Ascending aorta (tissue), 2 donors: ENCODE data around the gene TSC2. TPM values are rescaled to one million over a fixed set of nuclear protein-coding genes. Genes with fewer than 3 reads are reported as not detected.
"Not testable (repeated sequence)": the region's sequence is repeated elsewhere in the genome, so short reads cannot be mapped to it uniquely, and the experiment has no call there.

Experiments used
- DNase-seq, 2 donors: peaks; one replicate each; pipeline ENCODE4 v3.0.0-alpha.2; 2019; ENCODE audit warnings: low spot score in 2 of 2
- H3K27ac ChIP-seq, 2 donors: fragments of 200-600 bp; sonication (generic); one replicate each; pipeline ENCODE4 v1.5.1; 2016 to 2017; ENCODE audit warnings: mild to moderate bottlenecking in 1 of 2
- H3K27me3 ChIP-seq: fragments of 200-600 bp; sonication (generic); one replicate; pipeline ENCODE4 v1.5.1; 2017
- H3K36me3 ChIP-seq, 2 donors: fragments of 200-600 bp; sonication (generic); one replicate each; pipeline ENCODE4 v1.5.1; 2016
- H3K4me1 ChIP-seq, 2 donors: fragments of 200-600 bp; sonication (generic); one replicate each; pipeline ENCODE4 v1.5.1; 2016 to 2017; ENCODE audit warnings: mild to moderate bottlenecking in 1 of 2
- H3K4me3 ChIP-seq, 2 donors: fragments of 200-600 bp; sonication (generic); one replicate each; pipeline ENCODE4 v1.5.1; 2016 to 2017; ENCODE audit warnings: mild to moderate bottlenecking in 1 of 2
- H3K9me3 ChIP-seq, 2 donors: fragments of 200-600 bp; sonication (generic); one replicate each; pipeline ENCODE4 v1.5.1; 2016
- intact Hi-C: fragments of 100-400 bp; cut with DNase I; formaldehyde crosslinking; loops from one replicate; pipeline ENCODE4 v1.15.1; 2023
- total RNA-seq: library from RNA; depleted of rRNA; stranded (reverse); fragments of >200 nt; gene quantifications from one replicate; pipeline ENCODE4 v1.1.0, GENCODE V29; 2016
- TF ChIP-seq, protein P1 (sequence below), 3 experiments: fragments of 200-600 bp in 2 of 3; fragments of 450-650 bp in 1 of 3; sonication (generic) in 2 of 3; IDR thresholded peaks; one replicate each; pipeline ENCODE4 v1.5.1; 2016 to 2019; ENCODE audit warnings: antibody characterized with exemption in 3 of 3, mild to moderate bottlenecking in 1 of 3, moderate library complexity in 1 of 3

TSC2 gene
- total RNA-seq, 1 donor from 2014 or later, result 258 TPM

DNA sequence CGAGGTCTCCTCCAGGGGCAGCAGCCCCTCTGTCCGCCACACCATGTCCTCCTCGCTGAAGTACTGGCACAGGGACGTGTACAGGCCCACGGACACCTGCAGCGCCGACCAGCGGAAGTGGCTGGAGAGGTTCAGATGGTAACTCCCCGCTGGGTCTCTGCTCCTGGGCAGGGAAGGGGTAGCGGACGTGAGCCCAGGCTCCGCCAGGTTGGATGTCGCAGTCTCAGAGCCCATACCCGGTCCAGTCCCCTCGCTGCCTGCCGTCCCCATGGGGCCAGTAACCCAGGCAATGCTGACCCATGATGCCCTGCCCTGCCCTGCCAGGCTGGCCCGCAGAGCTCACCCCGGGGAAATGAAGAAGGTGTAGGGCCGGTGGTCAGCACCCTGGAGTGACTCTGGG is 54.7 kb downstream of the TSC2 start:
- TF ChIP-seq, protein P1, sequence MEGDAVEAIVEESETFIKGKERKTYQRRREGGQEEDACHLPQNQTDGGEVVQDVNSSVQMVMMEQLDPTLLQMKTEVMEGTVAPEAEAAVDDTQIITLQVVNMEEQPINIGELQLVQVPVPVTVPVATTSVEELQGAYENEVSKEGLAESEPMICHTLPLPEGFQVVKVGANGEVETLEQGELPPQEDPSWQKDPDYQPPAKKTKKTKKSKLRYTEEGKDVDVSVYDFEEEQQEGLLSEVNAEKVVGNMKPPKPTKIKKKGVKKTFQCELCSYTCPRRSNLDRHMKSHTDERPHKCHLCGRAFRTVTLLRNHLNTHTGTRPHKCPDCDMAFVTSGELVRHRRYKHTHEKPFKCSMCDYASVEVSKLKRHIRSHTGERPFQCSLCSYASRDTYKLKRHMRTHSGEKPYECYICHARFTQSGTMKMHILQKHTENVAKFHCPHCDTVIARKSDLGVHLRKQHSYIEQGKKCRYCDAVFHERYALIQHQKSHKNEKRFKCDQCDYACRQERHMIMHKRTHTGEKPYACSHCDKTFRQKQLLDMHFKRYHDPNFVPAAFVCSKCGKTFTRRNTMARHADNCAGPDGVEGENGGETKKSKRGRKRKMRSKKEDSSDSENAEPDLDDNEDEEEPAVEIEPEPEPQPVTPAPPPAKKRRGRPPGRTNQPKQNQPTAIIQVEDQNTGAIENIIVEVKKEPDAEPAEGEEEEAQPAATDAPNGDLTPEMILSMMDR (IDR thresholded peaks at IDR 0.05), result no peak
- Histone ChIP-seq H3K4me1 (no peaks in the 10 kb centered on the region), H3K36me3 (peaks cover 76 to 77% of the 10 kb centered on the region in 2 donors), H3K27ac (no peak overlapping the region), H3K9me3 (no peaks in the 10 kb centered on the region), H3K27me3 (no peaks in the 10 kb centered on the region), H3K4me3 (no peak overlapping the region)
- intact Hi-C loops, result no loop called here
- DNase-seq, result no peak

DNA sequence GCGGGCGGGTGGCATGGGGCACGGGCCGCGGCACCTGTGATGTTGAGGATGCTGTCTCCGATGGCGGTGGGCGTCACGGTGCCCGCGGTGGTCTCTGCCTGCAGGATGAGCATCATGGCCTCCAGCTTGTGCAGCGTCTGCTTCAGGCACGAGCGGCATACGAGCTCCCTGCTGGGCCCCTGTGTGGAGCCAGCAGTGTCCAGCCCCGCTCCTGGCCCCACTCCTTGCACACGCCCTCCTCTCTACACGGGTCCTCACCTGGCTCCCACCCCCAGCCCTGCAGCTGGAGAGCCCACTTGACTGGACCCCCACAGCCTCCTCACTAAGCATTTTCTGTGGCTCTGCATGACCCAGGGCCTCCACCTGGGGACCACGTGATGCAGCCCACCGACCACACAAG is 56.7 kb downstream of the TSC2 start:
- H3K27me3 ChIP-seq, H3K9me3 ChIP-seq, H3K4me1 ChIP-seq, H3K4me3 ChIP-seq, H3K27ac ChIP-seq, intact Hi-C loops, DNase-seq: not testable (repeated sequence)
- peaks cover 81 to 87% of the 10 kb centered on the region in 2 donors for H3K36me3 ChIP-seq

DNA sequence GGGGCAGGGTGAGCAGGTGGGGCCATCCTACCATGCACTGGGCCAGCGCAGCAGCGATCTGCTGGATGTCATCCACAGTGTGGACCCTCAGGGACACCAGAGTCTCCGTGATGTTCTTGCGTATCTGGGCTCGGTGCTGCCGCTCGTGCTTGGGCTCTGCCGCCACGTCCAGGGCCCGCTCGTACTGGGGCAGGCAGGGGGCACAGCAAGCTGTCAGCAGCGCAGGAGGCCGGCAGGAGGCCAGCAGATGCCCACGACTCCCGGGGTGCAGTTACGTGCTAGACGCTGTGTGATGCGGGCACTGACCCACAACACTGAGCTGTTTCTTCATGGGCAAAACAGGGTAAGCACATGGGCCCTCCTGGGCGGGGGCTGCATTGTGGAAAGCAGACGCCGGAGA is 57.5 kb downstream of the TSC2 start:
- H3K36me3 ChIP-seq, result peaks cover 81 to 87% of the 10 kb centered on the region in 2 donors
- intact Hi-C loops, DNase-seq, H3K4me3 ChIP-seq, H3K4me1 ChIP-seq, H3K27ac ChIP-seq, H3K9me3 ChIP-seq, H3K27me3 ChIP-seq: not testable (repeated sequence)

DNA sequence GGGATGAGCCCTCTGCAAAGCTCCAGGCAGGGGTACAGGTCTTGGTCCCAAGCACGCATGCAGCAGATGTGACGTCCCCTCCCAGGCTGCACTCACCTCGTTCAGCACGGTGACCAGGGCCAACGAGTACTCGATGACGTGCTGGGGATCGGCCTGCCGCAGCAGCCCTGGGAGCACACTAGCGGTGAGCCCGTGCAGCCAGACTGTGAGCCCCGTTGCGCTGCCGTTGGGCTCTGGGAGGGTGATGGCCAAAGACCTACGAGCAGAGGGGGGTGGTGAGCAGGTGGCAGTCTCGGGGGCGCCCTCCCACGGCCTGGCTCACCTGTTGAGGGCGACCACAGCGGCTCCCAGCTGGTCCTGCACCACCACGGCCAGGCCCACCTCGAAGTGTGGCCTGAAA is 58.0 kb downstream of the TSC2 start:
- H3K9me3 ChIP-seq, H3K4me3 ChIP-seq, H3K27me3 ChIP-seq, intact Hi-C loops, H3K4me1 ChIP-seq, DNase-seq, H3K27ac ChIP-seq: not testable (repeated sequence)
- peaks cover 81 to 87% of the 10 kb centered on the region in 2 donors for H3K36me3 ChIP-seq

DNA sequence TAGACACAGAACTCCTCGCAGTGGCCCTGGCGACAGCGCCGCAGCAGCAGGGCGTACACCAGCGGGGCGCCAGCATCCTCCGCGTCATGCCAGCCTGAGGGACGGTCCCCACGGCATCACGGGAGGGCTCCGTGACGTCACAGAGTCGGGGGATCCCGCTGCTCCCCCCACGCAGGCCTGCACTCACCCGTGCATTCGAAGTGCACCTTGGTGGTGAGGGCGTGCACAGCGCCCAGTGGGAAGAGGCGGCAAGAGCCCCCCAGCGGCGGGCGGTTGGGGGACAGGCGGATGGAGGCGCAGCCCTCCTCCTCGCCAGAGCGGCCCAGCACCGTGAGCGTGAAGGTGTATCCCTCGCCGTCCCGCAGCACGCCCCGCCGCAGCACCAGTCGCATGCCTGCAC is 58.4 kb downstream of the TSC2 start:
- H3K9me3 ChIP-seq, H3K27ac ChIP-seq, intact Hi-C loops, DNase-seq, H3K4me1 ChIP-seq, H3K4me3 ChIP-seq, H3K27me3 ChIP-seq: not testable (repeated sequence)
- H3K36me3 ChIP-seq, result peaks cover 81 to 87% of the 10 kb centered on the region in 2 donors

DNA sequence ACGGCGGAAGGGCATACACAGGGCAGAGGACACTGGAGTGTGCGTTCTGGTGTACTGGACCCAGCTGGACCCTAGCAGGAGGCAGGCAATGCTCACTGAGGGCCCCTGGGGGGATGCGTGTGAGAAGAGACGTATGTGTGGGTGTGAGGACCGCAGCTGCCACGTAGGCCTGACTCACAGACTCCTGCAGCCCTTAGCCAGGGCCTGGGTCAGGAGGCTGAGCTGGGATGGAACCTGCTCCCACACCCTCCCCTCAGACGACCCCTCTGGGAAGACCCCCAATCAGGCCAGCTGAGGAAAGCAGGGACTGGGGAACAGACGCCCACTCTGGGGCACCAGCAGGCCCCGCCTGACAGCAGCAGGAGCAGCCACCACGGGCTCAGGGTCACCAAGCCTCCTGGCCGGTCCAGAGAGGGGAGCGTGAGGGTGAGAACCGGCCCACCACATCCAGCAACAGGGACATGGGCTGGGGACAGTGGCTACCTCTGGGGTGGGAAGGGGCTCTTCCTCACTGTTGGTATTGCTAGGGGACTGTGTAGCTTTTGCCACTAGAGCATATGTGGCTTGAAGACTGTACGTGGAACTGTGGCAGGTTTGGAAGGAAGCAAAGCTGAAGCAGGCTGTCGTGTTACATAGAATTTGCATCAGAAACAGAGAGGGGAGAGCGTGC is 59.5 kb downstream of the TSC2 start:
- peaks cover 86 to 88% of the 10 kb centered on the region in 2 donors for H3K36me3 ChIP-seq
- H3K27me3 ChIP-seq, H3K4me1 ChIP-seq, DNase-seq, H3K27ac ChIP-seq, intact Hi-C loops, H3K4me3 ChIP-seq, H3K9me3 ChIP-seq: not testable (repeated sequence)

DNA sequence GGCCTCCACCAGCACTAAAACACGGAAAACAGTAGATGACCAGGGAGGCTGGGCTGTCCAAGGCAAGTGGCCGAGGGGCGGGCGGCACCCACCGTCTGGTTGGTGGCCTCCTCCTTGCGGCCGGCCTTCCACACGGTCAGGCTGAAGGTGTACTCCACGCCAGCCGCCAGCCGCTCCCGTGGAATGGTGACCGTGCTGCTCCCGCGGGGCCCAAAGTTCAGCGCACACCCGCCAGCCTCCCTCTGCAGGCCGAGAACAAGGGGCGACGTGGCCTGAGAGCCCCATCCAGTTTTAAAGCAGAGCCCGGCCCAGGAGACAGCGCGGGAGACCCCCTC is 60.0 kb downstream of the TSC2 start:
- peaks cover 86 to 88% of the 10 kb centered on the region in 2 donors for H3K36me3 ChIP-seq
- H3K9me3 ChIP-seq, H3K4me1 ChIP-seq, H3K4me3 ChIP-seq, H3K27me3 ChIP-seq, DNase-seq, intact Hi-C loops, H3K27ac ChIP-seq: not testable (repeated sequence)

DNA sequence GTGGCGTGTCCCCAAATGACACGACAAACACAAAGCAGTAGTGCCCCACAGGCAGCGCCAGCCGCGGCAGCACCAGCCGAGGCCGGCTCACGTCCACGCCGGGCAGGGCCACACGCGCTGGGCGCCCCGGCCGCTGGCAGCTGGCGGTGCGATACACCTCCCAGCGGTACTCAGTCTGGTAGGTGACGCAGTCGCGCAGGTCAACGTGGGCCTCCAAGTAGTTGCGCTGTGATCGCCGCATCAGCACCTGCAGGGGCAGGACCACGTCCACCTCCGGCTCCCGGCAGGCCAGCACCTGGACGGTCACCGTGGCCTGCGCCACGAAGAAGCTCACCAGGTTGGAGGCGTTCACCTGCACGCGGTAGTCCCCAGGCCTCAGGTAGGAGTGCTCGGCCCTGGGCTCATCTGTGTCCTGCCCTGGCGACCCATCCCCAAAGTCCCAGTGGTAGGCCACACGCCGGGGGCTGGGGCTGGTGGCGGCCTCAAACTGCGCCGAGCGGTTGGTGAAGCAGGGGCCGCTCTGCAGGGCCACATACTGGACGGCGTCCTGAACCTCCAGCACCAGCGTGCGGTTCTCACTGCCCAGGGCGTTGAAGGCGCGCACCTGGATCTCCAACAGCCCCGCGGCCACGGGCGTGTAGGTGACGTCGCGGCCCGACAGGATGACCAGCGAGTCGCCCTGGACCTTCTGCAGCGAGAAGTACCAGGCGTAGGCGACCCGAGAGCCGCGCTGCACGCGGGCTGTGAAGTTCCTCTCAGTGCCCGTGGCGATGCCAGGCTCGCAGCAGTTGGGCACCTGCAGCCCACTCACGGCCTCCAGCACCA is 60.9 kb downstream of the TSC2 start:
- H3K9me3 ChIP-seq, H3K27me3 ChIP-seq, H3K27ac ChIP-seq, H3K4me3 ChIP-seq, H3K4me1 ChIP-seq, intact Hi-C loops, DNase-seq: not testable (repeated sequence)
- H3K36me3 ChIP-seq, result peaks cover 83 to 85% of the 10 kb centered on the region in 2 donors

DNA sequence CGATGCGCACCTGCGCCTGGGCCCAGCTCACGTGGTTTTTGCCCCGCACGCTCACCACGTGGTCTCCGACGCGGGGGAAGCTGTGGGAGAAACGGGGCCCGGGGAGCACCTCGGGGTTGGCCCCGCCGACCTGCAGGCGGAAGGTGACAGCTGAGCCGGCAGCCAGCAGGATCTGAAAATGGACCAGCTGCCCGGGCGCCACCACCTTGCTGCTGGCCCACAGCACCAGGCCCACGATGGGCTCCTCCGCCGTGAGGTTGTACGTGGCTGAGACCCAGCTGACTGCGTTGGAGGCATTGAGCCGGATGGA is 61.4 kb downstream of the TSC2 start:
- H3K27ac ChIP-seq, intact Hi-C loops, H3K4me3 ChIP-seq, DNase-seq, H3K27me3 ChIP-seq, H3K9me3 ChIP-seq, H3K4me1 ChIP-seq: not testable (repeated sequence)
- H3K36me3 ChIP-seq, result peaks cover 88 to 89% of the 10 kb centered on the region in 2 donors

DNA sequence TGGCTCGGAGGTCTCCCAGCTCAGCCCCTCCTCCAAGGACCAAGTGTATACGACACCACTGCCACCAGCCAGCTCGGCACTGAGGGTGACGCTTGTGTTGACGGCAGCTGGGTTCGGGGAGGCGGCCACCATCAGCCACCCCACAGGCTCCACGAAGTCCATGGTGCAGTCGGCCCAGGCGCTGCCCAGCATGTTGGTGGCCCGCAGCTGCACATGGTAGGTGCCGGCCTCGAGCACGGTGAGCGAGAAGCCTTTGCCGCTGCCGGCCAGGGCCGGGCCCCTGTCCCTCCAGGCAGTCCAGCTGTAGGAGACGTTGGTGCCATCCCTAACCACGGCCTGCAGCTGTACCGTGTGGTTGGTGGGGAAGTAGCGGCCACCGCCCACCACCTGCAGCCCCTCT is 62.1 kb downstream of the TSC2 start:
- peaks cover 93 to 94% of the 10 kb centered on the region in 2 donors for H3K36me3 ChIP-seq
- H3K27me3 ChIP-seq, intact Hi-C loops, H3K4me3 ChIP-seq, H3K9me3 ChIP-seq, DNase-seq, H3K4me1 ChIP-seq, H3K27ac ChIP-seq: not testable (repeated sequence)

DNA sequence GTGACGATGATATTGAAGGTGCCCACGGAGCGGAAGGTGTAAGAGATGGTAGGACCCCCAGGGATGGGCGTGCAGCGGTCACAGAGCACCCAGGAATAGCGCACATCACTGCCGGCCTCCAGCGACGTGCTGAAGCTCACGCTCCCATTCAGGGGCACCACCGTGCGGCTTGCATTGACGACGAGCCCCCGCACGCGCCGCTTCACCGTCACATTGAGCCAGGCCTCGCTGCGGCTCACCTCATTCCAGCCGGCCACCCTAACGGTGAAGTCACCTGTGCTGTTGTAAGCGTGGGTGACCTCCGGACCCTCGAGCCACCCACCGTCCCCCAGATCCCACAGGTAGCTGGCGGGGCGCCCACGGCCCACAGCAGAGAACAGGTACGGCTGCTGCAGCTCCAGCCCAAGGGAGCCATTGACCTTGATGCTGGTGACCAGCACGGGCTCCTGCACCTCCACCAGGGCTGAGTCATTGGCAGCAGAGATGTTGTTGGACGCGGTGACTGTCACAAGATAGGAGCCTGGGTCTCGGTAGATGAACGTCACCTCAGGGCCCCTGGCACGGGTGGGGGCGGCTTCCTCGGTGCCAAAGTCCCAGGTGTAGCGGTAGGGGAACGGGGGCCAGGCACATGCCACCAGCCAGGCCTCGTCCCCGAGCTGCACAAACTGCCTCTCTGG is 62.7 kb downstream of the TSC2 start:
- DNase-seq, H3K9me3 ChIP-seq, H3K27me3 ChIP-seq, H3K27ac ChIP-seq, intact Hi-C loops, H3K4me1 ChIP-seq, H3K4me3 ChIP-seq: not testable (repeated sequence)
- peaks cover 91 to 93% of the 10 kb centered on the region in 2 donors for H3K36me3 ChIP-seq

DNA sequence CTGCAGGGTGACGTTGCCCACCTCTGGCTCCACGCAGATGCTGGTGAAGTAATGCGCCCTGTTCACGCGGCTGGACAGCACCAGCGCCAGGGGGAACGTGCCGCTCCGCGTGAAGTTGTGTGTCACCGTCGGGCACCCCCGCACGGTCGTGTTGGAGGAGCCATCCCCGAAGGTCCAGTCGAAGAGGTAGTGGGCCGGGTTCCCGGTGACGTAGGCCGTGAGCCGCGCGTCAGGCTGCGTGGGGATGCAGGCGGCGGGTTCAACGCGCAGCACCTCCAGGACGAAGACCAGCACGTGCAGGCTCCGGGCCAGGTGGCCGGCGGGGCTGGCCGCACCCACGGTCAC is 63.2 kb downstream of the TSC2 start:
- H3K27ac ChIP-seq, H3K9me3 ChIP-seq, DNase-seq, intact Hi-C loops, H3K27me3 ChIP-seq, H3K4me1 ChIP-seq, H3K4me3 ChIP-seq: not testable (repeated sequence)
- H3K36me3 ChIP-seq, result peaks cover 91 to 92% of the 10 kb centered on the region in 2 donors
